ENCODE measurements around the gene DLG2.

DNA sequence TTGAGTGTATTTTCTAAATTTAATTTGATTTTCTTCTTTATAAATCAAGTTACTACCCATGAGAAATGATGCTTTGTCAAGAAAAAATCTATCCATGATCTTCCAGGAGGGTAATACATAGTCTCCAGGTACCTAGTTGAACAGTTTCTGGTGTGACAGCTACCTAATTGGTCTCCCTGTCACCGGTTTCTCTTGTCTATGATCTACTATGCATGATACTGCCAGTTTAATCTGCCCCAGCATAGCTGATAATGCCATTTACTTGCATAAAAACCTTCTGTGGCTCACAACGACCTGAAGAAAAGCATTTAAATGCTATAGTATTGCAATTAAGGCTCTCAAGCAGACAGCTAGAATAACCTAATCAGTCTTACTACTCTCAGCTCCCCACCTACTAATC is 349.5 kb downstream of the DLG2 start:
- TF ChIP-seq POLR2A (IDR thresholded peaks at IDR 0.05; ENCODE audit: low read depth, low read length): no peak
- TF ChIP-seq TAF1 (IDR thresholded peaks at IDR 0.05; ENCODE audit: low read depth, low read length): no peak
- no peak for TF ChIP-seq POLR2AphosphoS5 (IDR thresholded peaks at IDR 0.05; ENCODE audit: low read depth, low read length)
- TF ChIP-seq SPI1 (IDR thresholded peaks at IDR 0.05; ENCODE audit: low read depth, low read length): no peak
- TF ChIP-seq PAX5 (IDR thresholded peaks at IDR 0.05; ENCODE audit: insufficient read depth, low read length, severe bottlenecking): no peak

All from GM12891 (cell line).